Activated T-helper 1 cell treated with Interleukin-2 at 50 U/mL for 16 hours (primary cell): ENCODE data around the gene RERE.
"Not testable (repeated sequence)": the region's sequence is repeated elsewhere in the genome, so short reads cannot be mapped to it uniquely, and the experiment has no call there.

ENCODE experiments used
- DNase-seq: peaks from one replicate; pipeline ENCODE4 v3.0.0-alpha.2; 2020; ENCODE audit warnings: low read depth

The RERE gene

DNA sequence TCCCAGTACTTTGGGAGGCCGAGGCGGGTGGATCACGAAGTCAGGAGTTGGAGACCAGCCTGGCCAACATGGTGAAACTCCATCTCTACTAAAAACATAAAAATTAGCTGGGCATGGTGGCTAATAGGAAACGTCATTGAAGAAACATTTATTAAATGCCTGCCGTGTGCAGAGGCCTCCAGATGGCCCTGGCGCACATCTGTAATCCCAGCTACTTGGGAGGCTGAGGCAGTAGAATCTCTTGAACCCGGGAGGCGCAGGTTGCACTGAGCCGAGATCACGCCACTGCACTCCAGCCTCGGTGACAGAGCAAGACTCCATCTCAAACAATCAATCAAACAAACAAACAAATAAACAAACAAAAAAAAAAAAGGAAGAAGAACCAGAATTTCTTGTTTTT is 368.9 kb downstream of the RERE start:
- not testable (repeated sequence) for DNase-seq

- DNase-seq: no peak
These were observed 369.8 kb downstream of the RERE start for GRCh38 chr1:8447616-8448150.

DNA sequence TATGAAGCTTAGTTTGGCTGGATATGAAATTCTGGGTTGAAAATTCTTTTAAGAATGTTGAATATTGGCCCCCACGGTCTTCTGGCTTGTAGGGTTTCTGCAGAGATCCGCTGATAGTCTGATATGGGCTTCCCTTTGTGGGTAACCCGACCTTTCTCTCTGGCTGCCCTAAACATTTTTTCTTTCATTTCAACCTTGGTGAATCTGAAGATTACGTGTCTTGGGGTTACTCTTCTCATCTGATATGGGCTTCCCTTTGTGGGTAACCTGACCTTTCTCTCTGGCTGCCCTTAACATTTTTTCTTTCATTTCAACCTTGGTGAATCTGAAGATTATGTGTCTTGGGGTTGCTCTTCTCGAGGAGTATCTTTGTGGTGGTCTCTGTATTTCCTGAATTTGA is 371.3 kb downstream of the RERE start:
- DNase-seq: not testable (repeated sequence)

- DNase-seq: no peak
These were observed 373.8 kb downstream of the RERE start for GRCh38 chr1:8443558-8444194.

DNA sequence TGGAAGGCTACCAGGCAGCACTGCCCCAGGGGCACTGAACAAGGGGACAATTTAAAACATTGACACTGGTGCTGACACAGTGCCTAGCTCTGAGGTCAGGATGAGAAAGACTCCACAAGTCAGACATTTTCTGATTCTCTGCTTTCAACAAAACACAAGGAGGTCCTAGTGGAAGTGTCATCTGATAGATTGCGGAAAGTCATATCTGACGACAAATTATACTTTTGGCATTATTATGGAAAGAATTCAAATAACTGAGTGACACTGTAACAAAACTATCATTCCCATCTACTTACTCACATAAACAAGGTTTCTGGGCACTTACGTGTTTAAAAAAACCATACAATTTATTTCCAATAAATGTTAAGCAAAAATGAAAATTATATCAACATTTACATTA is 376.0 kb downstream of the RERE start:
- no peak for DNase-seq

DNA sequence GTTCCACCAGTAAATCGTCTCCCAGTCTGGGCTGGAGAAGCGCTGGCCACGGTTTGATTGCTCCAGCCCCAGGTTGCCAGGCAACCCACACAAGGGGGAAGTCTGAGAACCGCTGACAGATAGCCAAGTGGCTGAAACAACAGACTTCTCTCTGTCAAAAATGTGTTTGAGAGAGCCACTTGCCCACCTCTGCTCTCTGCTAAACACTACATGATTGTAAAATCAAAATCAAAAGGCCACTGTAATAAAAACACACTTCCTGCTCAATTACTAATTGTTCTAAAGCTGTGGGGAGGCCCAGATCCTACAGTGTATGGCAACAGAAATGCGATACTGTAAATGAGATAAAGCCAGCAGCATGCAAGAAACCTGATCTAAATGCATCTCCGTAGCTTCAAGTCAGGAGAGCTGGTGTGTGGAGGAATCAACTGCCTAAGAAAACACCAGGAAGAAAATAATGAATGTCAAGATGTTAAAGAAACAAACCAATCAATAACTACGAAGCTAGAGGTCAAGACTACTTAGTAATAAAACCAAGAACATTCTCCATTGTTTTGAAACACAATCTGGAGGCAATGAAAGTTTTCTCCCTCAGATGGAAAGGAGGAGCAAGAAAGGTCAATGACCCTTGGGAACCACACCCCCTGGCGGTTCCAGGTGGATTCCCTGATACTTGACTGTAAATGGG is 378.3 kb downstream of the RERE start:
- DNase-seq: no peak

DNA sequence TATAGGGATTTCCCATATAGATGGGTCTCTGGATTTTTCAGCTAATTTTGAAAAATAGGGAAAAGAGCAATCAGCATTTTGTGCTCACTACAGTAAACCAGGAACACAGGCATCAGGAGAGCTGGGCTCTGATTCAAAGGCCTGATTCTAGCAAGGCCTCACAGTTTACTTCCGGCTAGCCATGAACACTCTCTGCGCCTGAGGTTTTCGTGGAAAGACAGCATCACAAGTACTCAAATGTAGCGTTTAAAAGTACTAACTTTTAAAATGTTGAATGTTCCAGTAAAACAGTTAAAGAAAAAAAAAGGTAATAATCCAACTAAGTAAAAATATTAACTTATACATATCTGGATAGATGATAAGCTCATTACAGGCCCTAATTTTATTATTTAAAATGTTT is 379.0 kb downstream of the RERE start:
- DNase-seq: no peak

GRCh38 chr1:8437347-8437746 is 380.1 kb downstream of the RERE start:
- DNase-seq: no peak

- no peak for DNase-seq
These were observed 381.8 kb downstream of the RERE start for GRCh38 chr1:8435569-8436071.

DNA sequence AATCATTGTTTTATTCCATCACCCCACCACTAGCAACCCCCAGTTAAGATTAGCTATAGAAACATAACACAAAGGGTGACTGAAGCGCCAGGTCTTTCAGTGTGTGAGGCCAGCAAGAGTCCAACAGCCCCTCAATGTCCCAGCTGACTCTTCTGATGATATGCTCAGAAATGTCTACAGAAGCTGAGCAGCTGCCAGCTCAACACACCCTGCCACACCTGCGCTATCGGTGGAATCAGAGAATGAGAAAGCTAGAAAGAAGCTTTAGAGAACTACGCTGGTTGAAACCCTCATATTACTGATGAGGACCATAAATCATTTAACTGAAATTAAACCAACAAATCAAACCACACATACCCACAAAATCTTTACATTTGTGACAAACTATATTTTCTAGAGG is 383.3 kb downstream of the RERE start:
- no peak for DNase-seq

DNA sequence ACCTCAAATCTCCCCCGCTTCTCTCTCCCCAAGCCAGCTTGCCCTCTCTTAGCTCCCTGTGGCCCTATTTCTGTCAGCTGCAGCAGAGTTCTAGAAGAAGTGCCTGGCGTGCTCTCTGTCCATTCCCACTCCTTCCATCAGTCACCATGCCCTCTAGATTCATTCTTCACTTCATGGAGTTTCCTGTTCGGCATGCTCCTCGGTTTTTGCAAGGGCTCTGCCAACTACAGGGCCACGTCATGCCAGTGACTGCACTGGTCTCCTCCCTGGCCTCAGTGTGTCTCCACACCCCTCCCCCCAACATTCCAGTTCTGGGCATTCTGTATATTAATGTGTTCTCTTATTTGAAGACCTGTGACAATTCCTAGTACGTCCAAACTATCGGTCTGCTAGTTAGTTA is 385.7 kb downstream of the RERE start:
- no peak for DNase-seq

- DNase-seq: no peak
These were observed 386.4 kb downstream of the RERE start for GRCh38 chr1:8431019-8431418.

- DNase-seq: no peak
These were observed 387.0 kb downstream of the RERE start for GRCh38 chr1:8430476-8430875.

DNA sequence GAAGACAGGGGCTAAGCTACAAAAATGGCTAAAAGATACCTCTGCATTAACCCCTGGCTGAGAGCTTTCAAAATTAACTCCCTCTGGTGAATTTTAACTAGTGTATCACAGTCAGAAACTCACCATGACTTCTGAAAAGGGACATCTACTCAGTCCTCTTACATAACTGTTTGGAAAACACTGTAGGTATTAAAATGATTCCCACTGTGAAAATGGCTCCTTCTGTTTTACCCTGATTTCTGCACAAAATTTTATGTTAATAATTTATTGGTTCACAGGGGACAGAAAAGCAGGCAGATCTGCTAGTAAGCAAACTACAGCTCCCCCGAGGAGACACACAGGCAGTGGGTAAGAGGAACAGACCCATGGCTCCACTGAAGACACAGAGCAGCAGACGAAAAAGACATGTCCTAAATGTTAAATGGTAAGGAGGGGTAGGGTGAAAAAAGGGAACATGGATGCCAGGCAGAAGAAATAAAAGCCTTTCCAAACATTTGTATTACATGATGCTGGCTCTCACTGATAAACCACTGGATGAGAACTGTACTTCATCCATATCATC is 387.8 kb downstream of the RERE start:
- DNase-seq: no peak

GRCh38 chr1:8428441-8428840 is 389.0 kb downstream of the RERE start:
- DNase-seq: no peak

- no peak for DNase-seq
These were observed 389.5 kb downstream of the RERE start for GRCh38 chr1:8427986-8428385.

DNA sequence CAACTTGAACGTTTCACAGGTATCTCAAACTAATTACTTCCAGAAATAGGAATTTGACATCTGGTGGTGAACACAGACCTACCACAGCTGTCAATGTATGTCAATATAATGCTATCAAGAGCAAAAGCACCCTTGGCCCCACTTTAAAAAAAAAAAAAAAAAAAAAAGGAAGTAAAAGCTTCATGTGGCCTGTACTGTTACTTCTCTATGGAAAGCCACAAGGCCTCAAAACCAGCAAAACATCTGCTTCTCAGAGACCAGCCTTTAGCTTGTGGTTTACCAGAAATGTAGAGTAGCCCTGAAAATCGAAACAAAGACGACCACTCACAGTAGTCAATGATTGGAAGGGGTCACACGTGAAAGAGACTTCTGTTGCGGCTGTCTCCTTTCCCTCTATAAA is 389.9 kb downstream of the RERE start:
- no peak for DNase-seq

DNA sequence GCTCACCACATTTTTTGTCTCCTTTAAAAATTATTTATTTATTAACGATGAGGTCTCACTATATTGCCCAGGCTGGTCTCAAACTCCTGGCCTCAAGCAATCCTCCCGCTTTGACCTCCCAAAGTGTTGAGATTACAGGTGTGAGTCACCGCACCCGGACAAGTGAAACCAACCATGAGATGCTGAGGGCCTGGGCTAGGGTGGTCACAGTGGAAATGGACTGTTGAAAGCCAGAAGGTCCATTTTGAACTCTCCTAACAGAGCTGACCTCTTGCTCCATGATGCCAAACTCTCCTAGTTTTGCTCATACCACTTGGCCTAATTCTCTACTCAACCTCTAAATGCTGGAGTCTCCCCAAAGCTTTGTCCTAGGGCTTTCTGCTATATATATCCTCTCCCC is 390.4 kb downstream of the RERE start:
- DNase-seq: no peak

- DNase-seq: no peak
These were observed 391.7 kb downstream of the RERE start for GRCh38 chr1:8425781-8426161.

DNA sequence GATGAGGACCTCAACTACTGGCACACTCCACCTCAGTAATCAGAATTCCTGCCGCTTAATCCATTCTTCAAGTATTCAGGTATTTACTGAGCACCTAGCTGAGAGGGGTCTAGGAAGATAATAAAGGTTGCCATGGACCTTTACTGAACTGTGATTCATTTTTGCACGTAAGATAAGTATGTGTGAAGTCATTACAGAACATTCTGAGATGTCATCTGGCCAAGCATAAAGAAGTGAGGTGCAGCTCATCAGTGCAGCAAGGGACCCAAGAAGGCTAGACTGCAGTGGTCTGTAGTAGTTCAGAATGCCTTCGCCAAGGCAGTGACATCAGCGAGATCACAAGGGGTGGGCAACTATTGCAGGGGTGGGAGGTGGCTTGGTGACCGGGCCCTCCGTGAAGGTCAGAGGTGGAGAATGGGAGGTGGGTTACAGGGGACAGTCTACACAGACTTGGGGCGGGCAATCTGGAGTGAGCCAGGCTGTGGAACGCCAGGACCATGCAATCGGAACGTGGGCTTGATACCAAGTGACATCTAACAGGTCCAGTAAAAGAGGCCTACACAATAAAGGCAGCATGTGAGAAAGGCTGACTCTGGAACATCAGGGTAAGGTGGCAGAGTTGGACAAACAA is 392.2 kb downstream of the RERE start:
- DNase-seq: no peak

- peak; percentile 33 for DNase-seq
These were observed 392.8 kb downstream of the RERE start for GRCh38 chr1:8424539-8425116.
